Thymus (tissue), 11 donors: Measurements from ENCODE around the gene SUV39H1. TPM values are rescaled to one million over a fixed set of nuclear protein-coding genes. Genes with fewer than 3 reads are reported as not detected.

Source experiments
- DNase-seq, 9 donors: peaks; one replicate each; pipeline ENCODE4 v3.0.0-alpha.2; 2013; ENCODE audit warnings: low spot score in 9 of 9, low read depth in 6 of 9, missing footprints in 1 of 9
- H3K27ac ChIP-seq, 2 donors: one replicate each; pipeline ENCODE4 v1.5.1; 2013; ENCODE audit warnings: control low read depth in 1 of 2, low read depth in 1 of 2, low read length in 1 of 2, mild to moderate bottlenecking in 1 of 2, moderate library complexity in 1 of 2
- H3K27me3 ChIP-seq, 2 donors: one replicate each; pipeline ENCODE4 v1.5.1; 2013; ENCODE audit warnings: low read length in 1 of 2; ENCODE audit not compliant: control insufficient read depth in 2 of 2, insufficient read depth in 1 of 2
- H3K36me3 ChIP-seq, 2 donors: one replicate each; pipeline ENCODE4 v1.5.1; 2013; ENCODE audit warnings: low read length in 1 of 2, mild to moderate bottlenecking in 1 of 2, moderate library complexity in 1 of 2; ENCODE audit not compliant: control insufficient read depth in 2 of 2, insufficient read depth in 2 of 2
- H3K4me1 ChIP-seq, 2 donors: one replicate each; pipeline ENCODE4 v1.5.1; 2013; ENCODE audit warnings: low read length in 2 of 2; ENCODE audit not compliant: control insufficient read depth in 2 of 2, insufficient read depth in 2 of 2
- H3K4me3 ChIP-seq, 2 donors: one replicate each; pipeline ENCODE4 v1.5.1; 2013; ENCODE audit warnings: low read length in 2 of 2, control low read depth in 1 of 2, mild to moderate bottlenecking in 1 of 2
- H3K9me3 ChIP-seq, 2 donors: one replicate each; pipeline ENCODE4 v1.5.1; 2013; ENCODE audit warnings: low read length in 1 of 2, mild to moderate bottlenecking in 1 of 2; ENCODE audit not compliant: control insufficient read depth in 2 of 2, insufficient read depth in 1 of 2
- WGBS: extraction: QIAGEN DNeasy Blood & Tissue Kit; methylation state at CpG from one replicate; pipeline ENCODE4 v1.1.7; 2013; 5-methylcytosine and 5-hydroxymethylcytosine counted together
- polyA plus RNA-seq: library from polyadenylated mRNA; stranded (reverse); fragments of 200-250 nt; gene quantifications from one replicate; pipeline ENCODE4 v1.2.3, GENCODE V29; 2013
- total RNA-seq: library from RNA; stranded (reverse); fragments of 120-200 nt; gene quantifications from one replicate; pipeline ENCODE4 v1.2.4, GENCODE V29; 2013
- donor health status: healthy.

The SUV39H1 gene
- total and polyA plus RNA-seq, 2 donors = 5.0 to 7.6 TPM

DNA sequence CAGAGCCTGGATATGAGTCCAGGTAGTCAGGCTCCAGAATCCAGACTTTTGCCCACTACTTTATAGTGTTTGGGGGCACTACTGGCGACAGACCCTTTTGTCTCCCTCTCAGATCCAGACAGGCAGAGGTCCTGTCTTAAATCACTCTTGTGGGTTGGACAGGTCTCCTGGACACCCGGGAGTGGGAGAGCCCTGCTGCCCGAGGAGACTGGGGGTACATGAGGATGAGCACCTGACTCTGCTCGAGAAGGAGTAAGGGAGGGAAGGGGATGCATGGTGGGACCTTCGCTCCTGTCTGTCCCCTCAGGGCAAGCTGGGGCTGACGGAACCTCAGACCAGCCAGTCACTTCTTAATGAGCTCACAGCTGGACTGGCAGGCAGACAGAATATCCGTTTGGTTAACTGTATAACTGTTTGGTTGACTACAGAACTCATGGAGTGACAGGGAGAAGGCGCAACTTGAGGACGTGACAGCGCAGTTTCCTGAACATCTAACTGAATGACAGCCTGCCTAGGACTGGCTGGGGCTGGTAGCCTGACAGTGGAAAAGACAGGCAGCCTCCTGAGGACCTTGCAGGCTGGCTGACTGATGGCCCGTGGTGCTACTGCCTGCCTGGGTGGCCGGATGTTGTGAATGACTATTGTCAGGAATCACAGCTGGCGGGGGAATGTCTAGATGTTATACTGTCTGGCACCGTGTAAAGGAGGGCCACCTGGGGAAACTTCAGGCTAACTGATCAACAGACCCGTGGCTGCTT is 1.6 kb upstream of the SUV39H1 start:
- WGBS = 61% methylated on average over 15 of the region's 15 CpGs
- H3K27ac ChIP-seq = no peak overlapping the region
- peaks cover 8 to 14% of the 10 kb centered on the region in 2 donors for H3K36me3 ChIP-seq
- no peaks in the 10 kb centered on the region for H3K27me3 ChIP-seq
- H3K4me3 ChIP-seq = no peak overlapping the region
- no peaks in the 10 kb centered on the region for H3K9me3 ChIP-seq
- peaks cover 2 to 15% of the 10 kb centered on the region in 2 donors for H3K4me1 ChIP-seq
- DNase-seq = peak in 1 of 9 donors; percentile 13

DNA sequence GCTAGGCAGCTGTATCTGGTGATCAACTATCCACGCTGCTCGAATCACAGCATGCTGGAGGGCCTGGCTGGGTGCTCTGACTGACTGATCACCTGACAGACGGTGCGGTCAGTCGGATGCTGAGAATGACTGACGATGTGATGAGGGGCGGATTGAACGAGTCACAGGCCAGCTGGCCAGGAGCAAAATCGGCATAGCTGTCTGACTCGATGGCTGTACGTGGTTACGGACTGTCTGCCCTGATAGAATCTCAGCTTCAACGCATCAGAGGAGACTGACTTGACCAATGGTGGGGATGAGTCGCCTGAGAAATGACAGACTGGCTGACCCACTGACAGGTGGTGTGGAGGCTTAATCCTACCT is 1.0 kb upstream of the SUV39H1 start:
- no peaks in the 10 kb centered on the region for H3K27me3 ChIP-seq
- H3K36me3 ChIP-seq = peaks cover 14 to 16% of the 10 kb centered on the region in 2 donors
- H3K27ac ChIP-seq = no peak overlapping the region
- WGBS = 67% methylated on average over 14 of the region's 14 CpGs
- H3K4me3 ChIP-seq = no peak overlapping the region
- peaks cover 2 to 15% of the 10 kb centered on the region in 2 donors for H3K4me1 ChIP-seq
- DNase-seq = no peak
- H3K9me3 ChIP-seq = no peaks in the 10 kb centered on the region

DNA sequence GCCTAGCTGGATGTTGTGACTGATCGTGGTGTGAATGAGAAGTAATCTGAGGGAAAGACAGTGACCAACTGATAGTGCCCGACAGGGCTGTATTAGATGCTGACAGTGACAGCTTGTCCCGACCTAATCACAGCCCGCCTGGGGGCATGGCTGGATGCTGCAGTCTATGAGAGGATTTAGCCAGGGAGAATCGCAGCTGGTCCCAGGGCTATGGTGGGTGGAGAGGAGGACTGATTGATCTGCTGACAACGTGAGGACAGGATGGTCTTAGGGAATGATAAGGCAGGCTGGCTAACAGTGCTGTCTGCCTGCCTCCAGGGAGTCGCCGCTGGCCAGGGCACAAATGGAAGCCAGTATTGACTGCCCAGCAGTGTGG is 621 bp upstream of the SUV39H1 start:
- Histone ChIP-seq H3K4me1 (peaks cover 2 to 15% of the 10 kb centered on the region in 2 donors), H3K9me3 (no peaks in the 10 kb centered on the region), H3K4me3 (peak overlapping the region; percentile 58 to 72), H3K27ac (peak overlapping the region; percentile 75 to 84), H3K36me3 (peaks cover 18 to 20% of the 10 kb centered on the region in 2 donors), H3K27me3 (no peaks in the 10 kb centered on the region)
- DNase-seq = no peak
- 12% methylated on average over 8 of the region's 8 CpGs for WGBS

DNA sequence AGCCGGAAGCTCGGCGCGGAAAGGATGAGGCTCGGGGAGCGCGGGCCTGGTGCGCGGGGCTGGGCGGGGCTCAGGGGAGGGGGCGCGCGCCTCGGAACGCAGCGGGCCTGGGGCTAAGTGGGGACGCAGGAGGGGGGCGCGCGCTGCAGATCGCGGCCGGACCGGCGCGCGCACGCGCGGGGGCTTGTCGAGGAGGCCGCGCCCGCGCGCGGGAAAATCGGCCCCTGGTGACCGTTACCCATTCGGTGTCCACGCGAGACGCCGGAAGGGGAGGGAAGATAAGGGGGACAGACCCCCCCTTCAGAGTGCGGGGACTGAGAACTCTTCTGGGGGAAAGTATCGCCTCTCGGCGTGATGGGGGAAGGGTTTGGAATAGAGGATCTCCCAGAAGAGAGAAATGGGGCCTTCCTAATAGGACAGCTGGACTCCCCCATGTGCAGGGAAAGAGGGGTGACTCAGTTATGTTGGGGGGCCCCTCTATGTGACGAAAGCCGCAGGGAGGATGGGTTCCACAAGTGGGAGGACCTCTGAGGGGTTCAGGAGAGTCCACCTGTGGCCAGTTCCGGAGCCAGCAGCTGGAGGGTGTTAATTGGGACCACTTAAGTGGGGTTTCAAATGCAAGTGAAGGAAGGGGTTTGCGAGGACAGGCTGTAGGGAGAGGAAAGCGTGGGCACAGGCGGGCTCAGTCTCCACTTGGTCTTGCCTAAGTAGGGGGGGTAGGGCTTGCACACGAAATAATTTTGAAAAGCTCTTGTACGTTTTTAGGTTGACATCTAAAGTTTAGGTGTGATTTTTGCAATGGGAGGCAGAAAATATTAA is 584 bp downstream of the SUV39H1 start:
- peak overlapping the region; percentile 42 to 47 for H3K27ac ChIP-seq
- peak overlapping the region; percentile 55 to 72 for H3K4me3 ChIP-seq
- no peaks in the 10 kb centered on the region for H3K27me3 ChIP-seq
- under 1% methylated on average over 56 of the region's 56 CpGs for WGBS
- DNase-seq = peak in 1 of 9 donors; percentile 46
- H3K9me3 ChIP-seq = no peaks in the 10 kb centered on the region
- H3K36me3 ChIP-seq = peaks cover 27 to 32% of the 10 kb centered on the region in 2 donors
- peaks cover 2 to 15% of the 10 kb centered on the region in 2 donors for H3K4me1 ChIP-seq

DNA sequence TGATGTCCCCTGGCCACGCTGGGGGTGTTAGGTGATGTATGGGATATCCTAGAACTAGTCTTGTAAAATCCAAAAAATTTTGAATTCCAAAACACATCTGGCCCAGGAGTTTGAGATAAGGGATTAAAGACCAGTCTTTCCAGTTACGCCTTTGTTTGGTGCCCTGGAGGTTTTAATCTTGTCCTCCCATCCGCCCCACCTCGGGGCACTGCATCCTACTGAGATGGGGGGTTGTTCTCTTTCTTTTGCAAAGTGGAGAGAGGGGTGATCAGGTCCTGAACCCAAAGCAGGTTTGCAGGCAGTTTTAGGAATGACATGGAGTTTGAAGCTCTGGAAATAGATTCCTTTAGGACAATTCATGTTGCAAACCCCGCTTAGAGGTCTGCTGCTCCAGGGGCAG is 1.8 kb downstream of the SUV39H1 start:
- no peaks in the 10 kb centered on the region for H3K9me3 ChIP-seq
- no peak overlapping the region for H3K27ac ChIP-seq
- H3K36me3 ChIP-seq = peaks cover 33 to 39% of the 10 kb centered on the region in 2 donors
- DNase-seq = no peak
- peaks cover 2 to 15% of the 10 kb centered on the region in 2 donors for H3K4me1 ChIP-seq
- 97% methylated on average over 5 of the region's 5 CpGs for WGBS
- no peak overlapping the region for H3K4me3 ChIP-seq
- H3K27me3 ChIP-seq = no peaks in the 10 kb centered on the region

DNA sequence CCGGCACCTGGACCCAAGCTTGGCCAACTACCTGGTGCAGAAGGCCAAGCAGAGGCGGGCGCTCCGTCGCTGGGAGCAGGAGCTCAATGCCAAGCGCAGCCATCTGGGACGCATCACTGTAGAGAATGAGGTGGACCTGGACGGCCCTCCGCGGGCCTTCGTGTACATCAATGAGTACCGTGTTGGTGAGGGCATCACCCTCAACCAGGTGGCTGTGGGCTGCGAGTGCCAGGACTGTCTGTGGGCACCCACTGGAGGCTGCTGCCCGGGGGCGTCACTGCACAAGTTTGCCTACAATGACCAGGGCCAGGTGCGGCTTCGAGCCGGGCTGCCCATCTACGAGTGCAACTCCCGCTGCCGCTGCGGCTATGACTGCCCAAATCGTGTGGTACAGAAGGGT is 3.7 kb downstream of the SUV39H1 start:
- 98% methylated on average over 23 of the region's 23 CpGs for WGBS
- H3K36me3 ChIP-seq = peaks cover 39 to 42% of the 10 kb centered on the region in 2 donors
- no peaks in the 10 kb centered on the region for H3K9me3 ChIP-seq
- H3K27me3 ChIP-seq = no peaks in the 10 kb centered on the region
- peaks cover 2 to 13% of the 10 kb centered on the region in 2 donors for H3K4me1 ChIP-seq
- no peak for DNase-seq
- H3K4me3 ChIP-seq = no peak overlapping the region
- H3K27ac ChIP-seq = no peak overlapping the region

DNA sequence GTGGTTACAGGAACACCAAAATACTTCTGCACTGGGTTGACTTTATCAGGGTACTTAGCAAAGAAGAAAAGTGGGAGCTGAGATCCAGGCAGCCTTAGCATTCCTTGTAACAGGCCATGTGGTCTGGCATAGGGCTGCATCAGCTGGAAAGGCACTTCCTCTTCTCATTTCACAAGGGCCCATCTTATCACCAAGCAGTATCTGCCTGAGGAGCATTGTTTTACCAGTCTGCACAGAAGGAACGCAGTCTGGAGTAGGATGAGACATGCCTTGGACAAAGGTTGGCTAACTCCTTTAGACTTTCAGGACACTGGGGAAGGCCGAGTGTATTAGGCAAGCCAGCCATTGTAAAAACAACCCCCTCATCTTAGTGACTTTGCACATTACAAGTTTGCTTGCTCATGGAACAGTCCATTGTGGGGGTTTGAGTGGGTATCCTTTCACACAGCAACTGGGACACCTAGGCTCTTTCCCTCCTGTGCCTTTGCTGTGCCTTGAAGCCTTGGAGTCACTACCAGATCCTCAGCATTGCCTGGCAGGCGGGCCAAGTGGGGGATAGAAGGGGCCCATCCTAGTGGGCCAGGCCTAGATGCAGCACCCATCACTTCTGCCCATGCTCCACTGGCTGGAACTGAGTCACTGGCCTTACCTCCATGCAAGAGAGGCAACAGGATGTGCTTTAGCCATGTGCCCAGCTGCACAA is 4.6 kb downstream of the SUV39H1 start:
- Histone ChIP-seq H3K9me3 (no peaks in the 10 kb centered on the region), H3K27me3 (no peaks in the 10 kb centered on the region), H3K36me3 (peaks cover 42 to 45% of the 10 kb centered on the region in 2 donors), H3K27ac (no peak overlapping the region), H3K4me3 (no peak overlapping the region), H3K4me1 (peaks cover 0 to 5% of the 10 kb centered on the region in 2 donors)
- no peak for DNase-seq
- over 99% methylated on average over 3 of the region's 3 CpGs for WGBS

DNA sequence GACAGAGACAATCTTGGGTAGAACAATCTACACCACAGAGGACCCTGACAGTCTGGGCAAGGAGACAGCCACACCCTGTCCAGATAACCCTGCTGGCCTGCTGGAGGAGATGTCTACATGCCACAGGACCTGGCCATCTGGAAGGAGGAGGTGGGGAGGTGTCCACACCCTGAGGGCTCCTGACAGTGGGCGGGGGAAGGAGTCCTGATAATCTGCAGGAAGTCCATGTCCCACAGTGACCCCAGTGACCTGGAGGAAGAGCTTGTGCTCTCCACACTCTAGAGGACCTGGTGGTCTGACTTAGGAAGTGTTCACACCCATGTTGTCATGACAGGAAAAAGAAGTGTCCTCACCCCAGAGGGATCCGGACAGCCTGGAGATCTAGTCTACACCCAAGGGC is 5.5 kb downstream of the SUV39H1 start:
- Histone ChIP-seq H3K27ac (no peak overlapping the region), H3K4me1 (peaks cover 0 to 4% of the 10 kb centered on the region in 2 donors), H3K9me3 (no peaks in the 10 kb centered on the region), H3K36me3 (peaks cover 46 to 55% of the 10 kb centered on the region in 2 donors), H3K27me3 (no peaks in the 10 kb centered on the region), H3K4me3 (no peak overlapping the region)
- 95% methylated on average over 2 of the region's 2 CpGs for WGBS
- no peak for DNase-seq

DNA sequence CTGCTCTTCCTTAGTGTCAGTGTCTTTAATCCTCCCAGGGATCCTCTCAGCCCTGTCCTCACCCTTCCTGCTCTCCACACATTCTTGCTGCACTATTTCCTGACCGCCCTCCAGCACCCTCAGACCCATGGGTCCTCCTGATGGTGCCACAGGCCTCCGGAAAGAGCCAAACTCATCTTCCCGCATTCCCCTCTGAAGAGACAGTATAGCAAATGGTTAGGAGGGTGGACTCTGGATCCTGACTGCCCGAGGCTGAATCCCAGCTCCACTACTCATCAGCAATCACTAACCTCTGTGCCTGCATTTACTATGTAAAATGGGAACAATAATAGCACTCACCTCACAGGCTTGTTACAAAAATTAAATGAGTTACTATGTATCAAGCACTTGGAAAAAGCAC is 6.2 kb downstream of the SUV39H1 start:
- no peak overlapping the region for H3K27ac ChIP-seq
- no peaks in the 10 kb centered on the region for H3K9me3 ChIP-seq
- H3K4me1 ChIP-seq = no peaks in the 10 kb centered on the region
- no peak for DNase-seq
- no peak overlapping the region for H3K4me3 ChIP-seq
- 98% methylated on average over 4 of the region's 4 CpGs for WGBS
- H3K27me3 ChIP-seq = no peaks in the 10 kb centered on the region
- peaks cover 50 to 61% of the 10 kb centered on the region in 2 donors for H3K36me3 ChIP-seq
